Stimulated activated CD4-positive, alpha-beta T cell treated with anti-CD3 and anti-CD28 coated beads, Interleukin-15, amount 100 ng/mL, for 1 hour (primary cell): ENCODE results near the gene CMTM6.
"Not testable (repeated sequence)": the region's sequence is repeated elsewhere in the genome, so short reads cannot be mapped to it uniquely, and the experiment has no call there.

Experiments used
- DNase-seq, 2 donors: peaks; one replicate each; pipeline ENCODE4 v3.0.0-alpha.2; 2020; ENCODE audit warnings: low read depth in 1 of 2, low spot score in 1 of 2

The CMTM6 gene

GRCh38 chr3:32448686-32449474, 53.8 kb downstream of the CMTM6 start:
- no peak for DNase-seq

DNA sequence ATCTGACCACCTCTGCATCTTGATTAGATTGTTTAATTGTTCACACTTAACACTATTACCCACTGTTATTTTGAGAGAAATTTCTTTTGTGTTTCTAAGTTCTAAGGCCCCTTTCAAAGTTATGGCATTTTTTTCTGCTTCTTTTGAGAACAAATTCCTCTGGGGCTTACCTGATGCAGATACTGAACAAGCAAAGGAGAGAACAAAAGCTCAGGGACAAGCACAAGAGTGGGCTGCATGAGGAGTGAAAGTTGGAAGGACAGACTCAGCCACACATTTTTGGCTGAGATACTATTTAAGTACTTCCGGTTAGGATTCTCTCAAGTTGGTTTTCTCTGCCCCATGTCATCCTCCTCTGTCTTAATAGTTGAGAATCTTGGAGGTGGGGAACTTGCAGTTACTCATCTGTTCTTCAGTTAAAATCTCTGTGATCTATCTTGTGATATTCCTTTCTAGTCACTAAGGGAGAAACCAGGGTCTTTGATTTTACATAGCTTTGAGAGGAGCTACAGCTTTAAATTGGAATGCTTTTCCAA, 54.7 kb downstream of the CMTM6 start:
- no peak for DNase-seq

DNA sequence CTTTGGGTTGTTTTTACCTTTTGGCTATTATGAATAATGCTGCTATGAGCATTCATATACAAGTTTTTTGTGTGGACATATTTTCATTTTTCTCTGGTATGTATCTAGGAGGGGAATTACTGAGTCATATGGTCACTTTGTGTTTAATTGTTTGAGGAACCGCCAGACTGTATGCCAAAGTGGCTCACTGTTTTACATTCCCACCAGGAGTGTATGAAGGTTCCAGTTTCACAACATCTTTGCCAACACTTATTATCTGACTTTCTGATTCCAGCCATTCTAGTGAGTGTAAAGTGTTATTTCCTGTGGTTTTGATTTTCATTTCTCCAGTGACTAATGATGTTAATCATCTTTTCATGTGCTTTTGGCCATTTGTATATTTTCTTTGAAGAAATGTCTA, 59.2 kb downstream of the CMTM6 start:
- no peak for DNase-seq

DNA sequence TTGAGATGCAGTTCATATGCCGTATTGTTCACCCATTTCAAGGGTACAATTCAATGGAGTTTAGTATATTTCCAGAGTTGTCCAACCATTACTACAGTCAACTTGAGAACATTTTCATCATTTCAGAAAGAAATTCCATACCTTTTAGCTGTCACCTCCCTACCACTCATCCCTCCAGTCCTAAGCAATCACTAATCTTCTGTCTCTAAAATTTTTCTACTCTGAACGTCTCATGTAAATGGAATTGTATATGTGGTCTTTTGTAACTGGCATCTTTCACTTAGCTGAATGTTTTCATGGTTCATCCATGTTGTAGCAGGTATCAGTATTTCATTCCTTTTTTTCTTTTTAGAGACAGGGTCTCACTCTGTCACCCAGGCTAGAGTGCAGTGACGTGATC, 59.9 kb downstream of the CMTM6 start:
- DNase-seq: no peak

GRCh38 chr3:32440611-32441350, 61.9 kb downstream of the CMTM6 start:
- DNase-seq: no peak

- not testable (repeated sequence) for DNase-seq
Observed at GRCh38 chr3:32439421-32439820, 63.2 kb downstream of the CMTM6 start.

DNA sequence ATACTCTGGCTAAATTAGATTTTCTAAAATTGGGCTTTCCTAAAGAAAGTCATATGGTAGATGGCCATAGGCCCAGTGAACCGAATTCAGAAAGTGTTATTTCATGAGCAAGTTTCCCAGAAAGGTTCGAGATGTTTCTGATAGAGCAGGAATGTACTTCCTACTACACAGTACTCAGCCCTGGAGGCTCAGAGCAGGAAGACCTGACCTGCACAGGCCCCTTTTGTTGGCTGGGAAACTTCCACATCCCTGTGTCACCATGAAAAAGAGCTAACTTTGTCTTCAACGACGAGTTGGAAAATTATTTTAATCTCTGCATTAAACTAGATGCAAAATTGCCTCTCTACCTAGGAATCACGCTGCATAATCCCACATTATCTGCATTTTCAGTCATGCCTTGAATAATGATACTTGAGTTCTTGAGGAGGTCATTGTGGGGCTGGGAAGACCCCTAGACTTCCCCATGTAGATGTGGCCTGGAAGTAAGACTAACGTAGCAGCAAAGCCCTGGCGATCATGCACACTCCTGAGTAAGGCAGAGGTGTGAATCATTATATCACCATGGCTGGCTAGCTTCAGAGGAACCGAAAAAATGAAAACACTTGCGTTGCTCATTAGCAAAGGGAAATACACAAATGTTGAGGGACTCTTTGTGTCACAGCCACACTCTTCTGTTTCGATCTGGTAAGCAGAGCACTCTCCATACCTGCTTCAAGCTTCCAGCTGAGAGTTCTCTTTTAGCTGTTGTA, 63.9 kb downstream of the CMTM6 start:
- DNase-seq: no peak

GRCh38 chr3:32437896-32438295, 64.8 kb downstream of the CMTM6 start:
- no peak for DNase-seq

GRCh38 chr3:32436816-32437189, 65.8 kb downstream of the CMTM6 start:
- DNase-seq: no peak

DNA sequence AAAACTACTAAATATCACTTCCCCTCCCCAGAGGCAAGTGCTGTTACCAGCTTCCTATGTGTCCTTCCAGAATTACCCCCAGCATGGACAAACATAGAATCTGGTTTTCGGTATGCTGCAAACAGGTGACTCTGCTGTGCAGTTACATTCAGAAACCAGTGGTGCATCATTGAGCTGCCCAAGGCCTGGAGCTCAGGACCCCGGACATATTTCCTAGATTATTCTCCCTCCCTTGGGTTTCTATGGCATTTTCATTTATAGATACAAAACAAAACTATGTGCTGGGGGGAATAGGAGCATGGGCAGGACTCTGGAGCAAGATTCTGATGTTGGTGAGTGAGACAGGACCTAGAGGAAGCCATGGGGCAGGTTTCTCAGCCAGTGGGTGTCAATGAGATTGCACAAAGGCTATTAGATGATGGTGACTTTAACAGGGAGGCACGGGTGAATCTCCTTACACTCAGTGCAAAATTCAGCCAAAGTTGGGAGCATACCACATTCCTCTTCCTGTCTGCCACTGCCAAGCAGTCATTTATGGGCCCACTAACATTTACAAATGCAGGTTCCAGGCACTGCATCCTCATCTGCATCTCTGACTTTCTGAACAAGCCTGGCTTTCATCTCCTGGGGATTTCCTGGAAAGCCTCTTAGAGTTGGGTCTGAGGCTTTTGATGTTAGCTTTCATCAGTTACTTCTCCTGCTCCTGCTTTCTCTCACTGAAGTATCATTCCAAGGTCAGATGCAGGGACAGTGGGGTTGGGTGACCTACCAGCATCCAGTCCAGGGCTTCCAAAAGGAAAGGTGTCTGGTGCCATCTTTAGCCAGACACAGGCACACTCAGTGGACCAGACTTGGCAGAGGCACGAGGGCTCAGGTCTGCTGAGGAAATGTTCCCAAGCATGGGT, 66.5 kb downstream of the CMTM6 start:
- no peak for DNase-seq

DNA sequence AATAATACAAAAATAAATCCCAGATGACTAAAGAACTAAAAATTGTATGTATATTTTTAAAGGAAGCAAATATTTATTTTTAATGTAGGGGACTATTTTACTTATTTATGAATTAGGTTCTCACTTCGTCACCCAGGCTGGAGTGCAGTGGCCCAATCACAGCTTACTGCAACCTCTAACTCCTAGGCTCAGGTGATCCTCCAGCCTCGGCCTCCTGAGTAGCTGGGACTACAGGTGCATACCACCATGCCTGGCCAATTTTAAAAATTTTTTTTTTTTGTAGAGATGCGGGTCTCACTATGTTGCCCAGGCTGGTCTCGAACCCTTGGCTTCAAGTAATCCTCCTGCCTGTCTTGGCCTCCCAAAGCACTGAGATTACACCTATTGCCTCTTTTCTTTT, 68.4 kb downstream of the CMTM6 start:
- no peak for DNase-seq

GRCh38 chr3:32432711-32433530, 69.7 kb downstream of the CMTM6 start:
- no peak for DNase-seq

DNA sequence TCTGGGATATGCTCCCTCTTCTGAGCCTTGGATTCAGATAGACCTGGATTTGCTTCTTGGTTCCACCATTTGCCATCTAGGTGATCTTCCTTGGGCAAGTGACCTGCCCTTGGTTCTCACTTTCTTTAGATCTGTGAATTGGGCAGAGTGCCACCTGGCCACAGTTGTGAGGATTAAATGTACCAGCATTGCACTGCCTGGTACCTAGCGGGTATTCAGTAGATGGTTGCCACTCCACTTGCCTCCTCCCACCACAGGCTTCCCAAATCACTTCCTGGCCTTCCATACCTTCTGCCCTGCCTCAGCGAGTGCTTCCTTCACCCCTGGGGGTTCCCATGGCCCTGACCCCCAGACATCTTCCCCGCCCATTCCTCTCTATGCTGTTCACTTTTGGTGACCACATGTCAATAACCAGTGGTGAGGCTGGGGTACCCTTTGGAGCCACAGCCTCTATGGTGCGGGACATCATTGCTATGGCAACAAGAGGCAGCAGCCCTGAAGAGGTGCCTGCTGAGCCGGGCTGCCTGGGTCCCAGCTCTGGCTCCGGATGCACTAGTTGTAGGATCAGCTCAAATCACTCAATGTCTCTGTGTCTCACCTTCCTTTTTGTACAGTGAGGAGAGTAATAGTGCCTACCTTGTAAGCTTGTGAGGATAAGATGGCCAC, 70.5 kb downstream of the CMTM6 start:
- no peak for DNase-seq

- DNase-seq: no peak
Observed at GRCh38 chr3:32431481-32431880, 71.2 kb downstream of the CMTM6 start.
